Heart left ventricle (tissue), 16 donors: Measurements from ENCODE around the gene CAMTA1. TPM values are rescaled to one million over a fixed set of nuclear protein-coding genes. Genes with fewer than 3 reads are reported as not detected.

Experiments
- ATAC-seq, 4 donors: fragments of 200-7000 bp; cut with Tn5 transposase; one replicate each; pipeline ENCODE4 v1.9.1; 2020 to 2022; ENCODE audit warnings: moderate library complexity in 4 of 4, mild to moderate bottlenecking in 3 of 4, moderate number of reproducible peaks in 1 of 4
- DNase-seq, 5 donors: peaks; one replicate each; pipeline ENCODE4 v3.0.0-alpha.2; 2020
- H3K27ac ChIP-seq, 12 donors: fragments of 200-600 bp; sonication (generic) in 4 of 12; one replicate each; pipeline versions ENCODE4 v1.5.0 to v1.8.0; 2016 to 2022; ENCODE audit warnings: mild to moderate bottlenecking in 2 of 12
- H3K27me3 ChIP-seq, 9 donors: fragments of 200-600 bp; sonication (generic) in 2 of 9; one replicate each; pipeline versions ENCODE4 v1.5.1 to v1.8.0; 2016 to 2022; ENCODE audit warnings: mild to moderate bottlenecking in 3 of 9
- H3K36me3 ChIP-seq, 9 donors: fragments of 200-600 bp; sonication (generic) in 2 of 9; one replicate each; pipeline versions ENCODE4 v1.5.0 to v1.8.0; 2018 to 2022; ENCODE audit warnings: mild to moderate bottlenecking in 2 of 9
- H3K4me1 ChIP-seq, 12 donors: fragments of 200-600 bp; sonication (generic) in 4 of 12; one replicate each; pipeline versions ENCODE4 v1.5.0 to v1.8.0; 2016 to 2022; ENCODE audit warnings: mild to moderate bottlenecking in 3 of 12
- H3K4me3 ChIP-seq, 12 donors: fragments of 200-600 bp; sonication (generic) in 4 of 12; one replicate each; pipeline versions ENCODE4 v1.5.0 to v1.8.0; 2017 to 2022; ENCODE audit warnings: mild to moderate bottlenecking in 9 of 12, moderate library complexity in 4 of 12
- H3K9me3 ChIP-seq, 12 donors: fragments of 200-600 bp; sonication (generic) in 4 of 12; one replicate each; pipeline versions ENCODE4 v1.5.0 to v1.8.0; 2016 to 2022; ENCODE audit warnings: mild to moderate bottlenecking in 1 of 12
- CTCF ChIP-seq, 12 donors: fragments of 200-600 bp; sonication (generic) in 4 of 12; IDR thresholded peaks; one replicate each; pipeline versions ENCODE4 v1.5.0 to v1.8.0; 2018 to 2022; ENCODE audit warnings: antibody characterized with exemption in 12 of 12, mild to moderate bottlenecking in 5 of 12
- POLR2A ChIP-seq, 2 donors: fragments of 450-650 bp; IDR thresholded peaks; one replicate each; pipeline ENCODE4 v1.6.1; 2017; ENCODE audit warnings: antibody characterized with exemption in 2 of 2, mild to moderate bottlenecking in 2 of 2, moderate library complexity in 2 of 2
- WGBS, 4 donors: extraction: QIAGEN DNeasy Blood & Tissue Kit in 2 of 4; methylation state at CpG; one replicate each; pipeline versions ENCODE4 v1.1.5 to v1.1.7; 2013 to 2018; 5-methylcytosine and 5-hydroxymethylcytosine counted together
- intact Hi-C, 10 donors: fragments of 100-400 bp; cut with DNase I; formaldehyde crosslinking; loops; one replicate each; pipeline versions ENCODE4 v1.11.1 to v1.14.2; 2022
- polyA plus RNA-seq, 2 donors: library from polyadenylated mRNA; stranded (reverse); fragments of 200-250 nt; gene quantifications; one replicate each; pipeline ENCODE4 v1.2.3, GENCODE V29; 2013
- total RNA-seq, 9 donors: library from RNA; depleted of rRNA in 2 of 9; stranded (reverse); fragments of >200 nt in 2 of 9; fragmentation: NEBNext Ultra II Directional in 3 of 9; extraction: Animal tissue kit (Norgen Biotek cat#: 25700) in 3 of 9; gene quantifications; one replicate each; pipeline versions ENCODE4 v1.1.0 to v1.2.4, GENCODE V29; 2016 to 2023
- donor health status: ischemic (EF 13 %, LVEDD 7.1; RV severe dilation, severe dysfunction).
- donor health status: healthy with polysubstance abuse.
- donor health status: DM: no; HTN: yes; CAD: no.
- donor health status: DM: no; HTN: no; CAD: no.
- donor health status: ischemic (EF 25% LVEDD 6.9; RV normal size, moderate dysfunction).
- donor health status: ischemic (EF 25% LVEDD 5.7; RV mildly dilated, moderate dysfunction).
- donor health status: healthy.
- donor health status: DM: yes; HTN: yes; CAD: no.
- donor health status: ischemic (EF 35%, LVEDD 5.7; RV mildly dilated, moderate dysfunction).
- donor health status: nonischemic (EF 11% LVEDD 7.7; RV severe dilation, severe dysfunction).
- donor health status: DM: yes; HTN: yes; CAD: no.
- donor health status: PGD.
- donor health status: ischemic (EF 29% LVEDD 5.4; RV normal size, mild dysfunction).
- donor health status: nonischemic (EF 23%, LVEDD 6.1; RV moderate dilation, normal function).

The CAMTA1 gene
- total and polyA plus RNA-seq, 11 donors, result 114 to 303 (median 137) TPM

- TF ChIP-seq POLR2A (IDR thresholded peaks at IDR 0.05) (no peak), CTCF (IDR thresholded peaks at IDR 0.05) (no peak)
- H3K4me1 ChIP-seq, result peaks cover 0 to 5% (median 0%) of the 10 kb centered on the region in 12 donors
- DNase-seq, result no peak
- ATAC-seq, result no peak
- no peak overlapping the region for H3K27ac ChIP-seq
- H3K4me3 ChIP-seq, result no peak overlapping the region
- no peaks in the 10 kb centered on the region for H3K9me3 ChIP-seq
- intact Hi-C loops, result no loop called here
- H3K36me3 ChIP-seq, result no peaks in the 10 kb centered on the region
- no peaks in the 10 kb centered on the region for H3K27me3 ChIP-seq
- WGBS, 4 donors, result 92 to 95% (median 94%) methylated on average over 21 of the region's 21 CpGs
Observed at GRCh38 chr1:7437608-7438395, 652.5 kb downstream of the CAMTA1 start.

- no peak for DNase-seq
- no peak overlapping the region for H3K4me3 ChIP-seq
- ATAC-seq, result no peak
- TF ChIP-seq CTCF (IDR thresholded peaks at IDR 0.05), result no peak
- TF ChIP-seq POLR2A (IDR thresholded peaks at IDR 0.05), result no peak
- intact Hi-C loops, result no loop called here
- H3K4me1 ChIP-seq, result peaks cover 0 to 5% (median 0%) of the 10 kb centered on the region in 12 donors
- H3K36me3 ChIP-seq, result no peaks in the 10 kb centered on the region
- H3K27ac ChIP-seq, result no peak overlapping the region
- 76 to 98% (median 84%) methylated on average over 4 to 7 of the region's 7 CpGs for WGBS, 4 donors
- no peaks in the 10 kb centered on the region for H3K27me3 ChIP-seq
- H3K9me3 ChIP-seq, result no peaks in the 10 kb centered on the region
Observed at GRCh38 chr1:7438396-7438785, 653.1 kb downstream of the CAMTA1 start.

GRCh38 chr1:7438921-7439655 is 653.8 kb downstream of the CAMTA1 start:
- H3K36me3 ChIP-seq, result no peaks in the 10 kb centered on the region
- no peak for TF ChIP-seq POLR2A (IDR thresholded peaks at IDR 0.05)
- TF ChIP-seq CTCF (IDR thresholded peaks at IDR 0.05), result no peak
- H3K9me3 ChIP-seq, result no peaks in the 10 kb centered on the region
- intact Hi-C loops, result no loop called here
- H3K4me3 ChIP-seq, result no peak overlapping the region
- 95 to 97% (median 97%) methylated on average over 13 to 22 of the region's 22 CpGs for WGBS, 4 donors
- DNase-seq (no peak), ATAC-seq (no peak)
- H3K27me3 ChIP-seq, result no peaks in the 10 kb centered on the region
- H3K4me1 ChIP-seq, result peaks cover 0 to 5% (median 0%) of the 10 kb centered on the region in 12 donors
- H3K27ac ChIP-seq, result no peak overlapping the region

- H3K36me3 ChIP-seq, result no peaks in the 10 kb centered on the region
- no peak for DNase-seq
- intact Hi-C loops, result no loop called here
- ATAC-seq, result no peak
- no peak overlapping the region for H3K27ac ChIP-seq
- no peak for TF ChIP-seq POLR2A (IDR thresholded peaks at IDR 0.05)
- TF ChIP-seq CTCF (IDR thresholded peaks at IDR 0.05), result no peak
- peaks cover 0 to 5% (median 0%) of the 10 kb centered on the region in 12 donors for H3K4me1 ChIP-seq
- no peaks in the 10 kb centered on the region for H3K9me3 ChIP-seq
- H3K27me3 ChIP-seq, result no peaks in the 10 kb centered on the region
- H3K4me3 ChIP-seq, result no peak overlapping the region
- WGBS, 4 donors, result 78 to 96% (median 88%) methylated on average over 7 to 13 of the region's 13 CpGs
Observed at GRCh38 chr1:7440154-7440553, 654.9 kb downstream of the CAMTA1 start.
